ENCODE data around the gene SMIM20. TPM values are rescaled to one million over a fixed set of nuclear protein-coding genes. Genes with fewer than 3 reads are reported as not detected.

Gene SMIM20
- total RNA-seq, 1 donor from 2014 or later, result 15.6 TPM

DNA sequence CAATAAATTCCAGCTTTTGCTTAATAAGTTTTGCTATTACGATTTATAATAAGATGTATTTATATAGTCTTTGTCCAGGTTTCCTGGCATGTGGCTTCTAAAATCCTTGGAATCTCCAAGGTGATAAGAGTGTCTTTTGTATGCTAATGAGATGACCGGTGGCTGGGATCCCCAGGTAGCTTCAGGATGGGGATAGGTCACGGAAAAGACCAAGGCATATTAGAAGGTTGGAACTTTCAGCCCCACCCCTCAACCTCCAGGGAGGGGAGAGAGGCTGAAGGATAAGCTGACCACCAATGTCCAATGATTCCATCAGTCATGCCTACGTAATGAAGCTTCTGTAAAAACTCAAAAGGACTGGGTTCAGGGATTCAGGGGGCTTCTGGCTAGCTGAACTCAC is 41.7 kb downstream of the SMIM20 start:
- no peak for DNase-seq

- DNase-seq, result no peak
Measured at GRCh38 chr4:25956260-25956659, 42.2 kb downstream of the SMIM20 start.

DNA sequence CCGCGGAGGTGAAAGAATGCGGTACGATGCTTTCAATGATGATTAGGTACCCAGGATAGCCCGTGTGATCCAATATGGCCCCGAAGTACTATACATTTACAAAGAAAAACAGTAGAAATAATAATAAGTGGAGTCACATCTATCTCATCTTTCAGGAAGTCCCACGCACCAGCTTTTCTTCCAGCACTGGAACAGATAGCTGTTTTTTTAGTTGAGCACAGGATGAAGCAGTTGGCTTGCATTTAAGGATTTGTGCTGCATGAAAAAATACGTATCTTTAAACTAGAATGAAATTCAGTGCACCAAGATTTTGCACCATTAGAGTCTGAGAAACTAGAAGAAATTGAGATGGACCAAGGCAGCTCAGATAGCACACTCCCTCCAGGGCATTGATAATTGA is 44.1 kb downstream of the SMIM20 start:
- no peak for DNase-seq

DNA sequence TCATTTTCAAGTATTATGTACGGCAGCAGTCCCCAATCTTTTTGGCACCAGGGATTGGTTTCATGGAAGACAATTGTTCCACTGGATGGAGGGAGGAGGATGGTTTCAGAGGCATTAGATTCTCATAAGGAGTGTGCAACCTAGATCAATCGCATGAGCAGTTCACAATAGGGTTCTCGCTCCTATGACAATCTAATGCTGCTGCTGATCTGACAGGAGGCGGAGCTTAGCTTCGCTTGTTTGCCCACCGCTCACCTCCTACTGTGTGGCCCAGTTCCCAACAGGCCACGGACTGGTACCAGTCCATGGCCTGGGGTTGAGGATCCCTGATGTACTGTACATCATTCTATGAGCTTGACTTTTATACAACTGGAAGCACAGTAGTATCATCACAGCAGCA is 48.4 kb downstream of the SMIM20 start:
- no peak for DNase-seq

DNA sequence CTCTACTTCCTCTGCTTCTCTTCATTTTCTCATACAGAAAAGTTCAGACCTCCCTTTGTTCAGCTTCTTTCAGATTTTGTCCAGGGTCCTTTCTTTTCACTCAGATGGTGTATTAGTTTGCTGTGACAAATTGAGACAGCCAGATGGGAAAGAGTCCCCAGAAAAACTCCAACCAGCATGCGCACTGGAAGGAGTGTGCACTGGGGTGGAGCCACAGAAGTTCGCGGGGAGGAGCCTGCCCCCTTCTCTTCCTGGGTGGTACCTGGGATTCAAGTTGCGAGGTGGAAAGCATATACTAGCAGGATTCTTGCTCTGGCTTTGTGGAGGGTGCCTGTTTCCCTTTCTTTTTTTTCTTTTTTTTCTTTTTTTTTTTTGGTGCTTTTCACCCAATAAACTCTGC is 51.6 kb downstream of the SMIM20 start:
- no peak for DNase-seq

DNA sequence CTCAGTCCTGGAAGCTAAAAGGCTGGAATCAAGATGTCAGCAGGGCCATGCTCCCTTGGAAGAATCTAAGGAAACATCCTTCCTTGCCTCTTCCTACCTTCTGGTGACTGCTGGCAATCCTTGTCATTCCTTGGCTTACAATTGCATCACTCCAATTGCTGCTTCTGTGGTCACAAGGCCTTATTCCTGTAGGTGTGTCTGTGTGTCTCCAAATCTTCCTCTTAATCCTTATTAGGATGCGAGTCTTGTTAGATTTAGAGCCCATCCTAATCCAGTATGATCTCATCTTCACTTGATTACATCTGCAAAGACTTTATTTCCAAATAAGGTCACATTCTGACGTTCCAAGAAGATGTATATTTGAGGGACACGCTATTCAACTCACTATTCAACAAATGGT is 52.2 kb downstream of the SMIM20 start:
- DNase-seq, result no peak

- no peak for DNase-seq
Measured at GRCh38 chr4:25969374-25970155, 55.5 kb downstream of the SMIM20 start.

GRCh38 chr4:25970226-25970675 is 56.2 kb downstream of the SMIM20 start:
- no peak for DNase-seq

DNA sequence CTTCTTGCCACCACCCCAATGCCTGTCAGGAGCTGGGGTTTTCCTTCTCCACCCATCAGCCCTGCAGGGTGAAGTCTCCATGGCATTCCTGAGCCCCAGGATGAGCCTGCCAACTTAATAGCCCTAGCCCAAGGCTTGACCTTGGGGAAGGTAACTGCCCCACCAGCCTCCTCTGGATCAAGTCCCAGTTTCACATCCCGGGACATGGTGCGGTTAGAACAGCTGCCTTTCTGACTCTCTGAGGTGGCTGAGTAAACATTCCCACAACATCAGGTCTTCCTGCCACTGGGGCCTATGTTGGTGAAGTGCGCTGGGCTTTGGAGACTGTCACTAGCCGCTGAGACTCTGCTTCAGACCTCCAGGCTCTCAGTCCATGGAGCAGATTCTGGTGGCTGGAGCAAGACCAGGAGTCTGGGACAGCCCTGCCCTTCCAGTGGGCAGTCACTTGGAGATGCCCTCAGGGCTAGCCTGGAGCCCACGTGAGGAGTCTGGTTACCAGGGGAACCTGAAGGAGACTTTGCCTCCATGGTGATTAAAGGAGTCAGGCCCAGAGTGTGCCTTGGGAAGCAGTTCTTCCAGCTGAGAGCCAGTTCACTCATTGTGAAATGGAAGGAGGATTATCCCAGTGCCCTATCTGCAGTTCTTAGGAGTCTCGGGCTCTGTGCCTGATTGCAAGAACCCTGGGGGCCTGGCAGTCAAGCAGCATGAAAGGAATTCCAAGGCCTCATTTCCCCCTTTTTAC is 56.8 kb downstream of the SMIM20 start:
- no peak for DNase-seq

- no peak for DNase-seq
Measured at GRCh38 chr4:25972366-25972765, 58.3 kb downstream of the SMIM20 start.

GRCh38 chr4:25972984-25973745 is 59.1 kb downstream of the SMIM20 start:
- no peak for DNase-seq

- no peak for DNase-seq
Measured at GRCh38 chr4:25976780-25977179, 62.8 kb downstream of the SMIM20 start.

GRCh38 chr4:25977397-25978170 is 63.6 kb downstream of the SMIM20 start:
- no peak for DNase-seq

DNA sequence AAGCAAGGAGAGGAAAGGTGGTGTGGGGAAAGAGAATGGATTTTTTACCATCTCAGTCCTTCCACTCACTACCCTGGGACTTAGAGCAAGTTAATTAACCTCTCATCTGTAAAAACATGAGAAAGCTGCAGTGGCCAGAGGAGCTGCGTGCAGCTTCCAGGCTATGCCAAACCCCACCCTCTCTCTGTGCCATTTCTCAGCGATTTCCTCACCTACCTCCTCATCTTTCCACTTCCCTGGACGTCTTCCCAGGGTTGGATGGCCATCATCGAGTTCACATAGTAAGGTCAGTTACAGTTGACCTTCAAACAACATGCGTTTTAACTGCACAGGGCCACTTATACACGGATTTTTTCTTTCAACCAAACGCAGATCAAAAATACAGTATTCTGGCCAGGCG is 64.3 kb downstream of the SMIM20 start:
- DNase-seq, result no peak

Other genes with a start within 250 kb of the SMIM20 start
- gene SEL1L3, start 51.2 kb upstream of the SMIM20 start, total RNA-seq, result 92.3 TPM

All from occipital lobe (tissue), 2 donors.